Liver (tissue), 3 donors: ENCODE measurements around the gene GNAT1.

Experiments
- CTCF ChIP-seq: fragments of 150-350 bp; IDR thresholded peaks from 2 replicates; pipeline ENCODE4 v1.5.1; 2017; ENCODE audit warnings: improper control_type of control experiment, low read depth, low read length; ENCODE audit not compliant: missing input control
- JUND ChIP-seq, 2 donors: IDR thresholded peaks; 2 replicates each; pipeline ENCODE4 v1.6.1; 2016; ENCODE audit warnings: antibody characterized with exemption in 2 of 2
- MAX ChIP-seq: IDR thresholded peaks from 2 replicates; pipeline ENCODE4 v1.6.1; 2016; ENCODE audit warnings: antibody characterized with exemption
- RAD21 ChIP-seq, 2 donors: IDR thresholded peaks; 2 replicates each; pipeline ENCODE4 v1.6.1; 2016; ENCODE audit warnings: antibody characterized with exemption in 2 of 2, mild to moderate bottlenecking in 2 of 2
- TAF1 ChIP-seq: conservative IDR thresholded peaks from 2 replicates; pipeline ENCODE4 v1.6.1; 2016; ENCODE audit warnings: antibody characterized with exemption, mild to moderate bottlenecking
- TF ChIP-seq, protein P1 (sequence below): IDR thresholded peaks from 2 replicates; pipeline ENCODE4 v1.6.1; 2016; ENCODE audit warnings: antibody characterized with exemption, mild to moderate bottlenecking
- TF ChIP-seq, protein P2 (sequence below): IDR thresholded peaks from 2 replicates; pipeline ENCODE4 v1.6.1; 2016; ENCODE audit warnings: antibody characterized with exemption
- donor health status: healthy.
- donor health status: healthy.

DNA sequence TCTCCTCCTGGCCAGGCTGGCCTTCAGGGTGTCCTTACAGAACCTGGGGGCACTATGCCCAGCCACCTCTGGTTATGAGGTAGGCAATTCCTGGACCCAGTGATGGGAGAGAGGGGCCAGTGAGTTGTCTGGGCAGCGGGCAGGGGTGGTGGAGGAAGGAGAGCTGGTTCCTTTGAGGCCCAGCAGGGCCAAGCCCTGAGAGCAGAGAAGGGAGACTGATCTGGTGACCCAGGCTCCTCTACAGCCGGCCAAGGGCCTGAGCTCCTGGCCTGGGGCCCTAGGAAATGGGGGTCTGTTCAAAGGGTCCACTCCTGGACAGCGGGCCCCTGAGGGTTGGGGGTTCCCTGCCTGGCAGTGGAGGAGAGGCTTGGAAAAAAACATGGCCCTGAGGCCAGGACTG is 21.6 kb downstream of the GNAT1 start:
- TF ChIP-seq CTCF (no peak), RAD21 (IDR thresholded peaks at IDR 0.05) (no peak), JUND (IDR thresholded peaks at IDR 0.05) (no peak), MAX (no peak), TAF1 (no peak)
- TF ChIP-seq, protein P1, sequence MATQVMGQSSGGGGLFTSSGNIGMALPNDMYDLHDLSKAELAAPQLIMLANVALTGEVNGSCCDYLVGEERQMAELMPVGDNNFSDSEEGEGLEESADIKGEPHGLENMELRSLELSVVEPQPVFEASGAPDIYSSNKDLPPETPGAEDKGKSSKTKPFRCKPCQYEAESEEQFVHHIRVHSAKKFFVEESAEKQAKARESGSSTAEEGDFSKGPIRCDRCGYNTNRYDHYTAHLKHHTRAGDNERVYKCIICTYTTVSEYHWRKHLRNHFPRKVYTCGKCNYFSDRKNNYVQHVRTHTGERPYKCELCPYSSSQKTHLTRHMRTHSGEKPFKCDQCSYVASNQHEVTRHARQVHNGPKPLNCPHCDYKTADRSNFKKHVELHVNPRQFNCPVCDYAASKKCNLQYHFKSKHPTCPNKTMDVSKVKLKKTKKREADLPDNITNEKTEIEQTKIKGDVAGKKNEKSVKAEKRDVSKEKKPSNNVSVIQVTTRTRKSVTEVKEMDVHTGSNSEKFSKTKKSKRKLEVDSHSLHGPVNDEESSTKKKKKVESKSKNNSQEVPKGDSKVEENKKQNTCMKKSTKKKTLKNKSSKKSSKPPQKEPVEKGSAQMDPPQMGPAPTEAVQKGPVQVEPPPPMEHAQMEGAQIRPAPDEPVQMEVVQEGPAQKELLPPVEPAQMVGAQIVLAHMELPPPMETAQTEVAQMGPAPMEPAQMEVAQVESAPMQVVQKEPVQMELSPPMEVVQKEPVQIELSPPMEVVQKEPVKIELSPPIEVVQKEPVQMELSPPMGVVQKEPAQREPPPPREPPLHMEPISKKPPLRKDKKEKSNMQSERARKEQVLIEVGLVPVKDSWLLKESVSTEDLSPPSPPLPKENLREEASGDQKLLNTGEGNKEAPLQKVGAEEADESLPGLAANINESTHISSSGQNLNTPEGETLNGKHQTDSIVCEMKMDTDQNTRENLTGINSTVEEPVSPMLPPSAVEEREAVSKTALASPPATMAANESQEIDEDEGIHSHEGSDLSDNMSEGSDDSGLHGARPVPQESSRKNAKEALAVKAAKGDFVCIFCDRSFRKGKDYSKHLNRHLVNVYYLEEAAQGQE: no peak
- TF ChIP-seq, protein P2, sequence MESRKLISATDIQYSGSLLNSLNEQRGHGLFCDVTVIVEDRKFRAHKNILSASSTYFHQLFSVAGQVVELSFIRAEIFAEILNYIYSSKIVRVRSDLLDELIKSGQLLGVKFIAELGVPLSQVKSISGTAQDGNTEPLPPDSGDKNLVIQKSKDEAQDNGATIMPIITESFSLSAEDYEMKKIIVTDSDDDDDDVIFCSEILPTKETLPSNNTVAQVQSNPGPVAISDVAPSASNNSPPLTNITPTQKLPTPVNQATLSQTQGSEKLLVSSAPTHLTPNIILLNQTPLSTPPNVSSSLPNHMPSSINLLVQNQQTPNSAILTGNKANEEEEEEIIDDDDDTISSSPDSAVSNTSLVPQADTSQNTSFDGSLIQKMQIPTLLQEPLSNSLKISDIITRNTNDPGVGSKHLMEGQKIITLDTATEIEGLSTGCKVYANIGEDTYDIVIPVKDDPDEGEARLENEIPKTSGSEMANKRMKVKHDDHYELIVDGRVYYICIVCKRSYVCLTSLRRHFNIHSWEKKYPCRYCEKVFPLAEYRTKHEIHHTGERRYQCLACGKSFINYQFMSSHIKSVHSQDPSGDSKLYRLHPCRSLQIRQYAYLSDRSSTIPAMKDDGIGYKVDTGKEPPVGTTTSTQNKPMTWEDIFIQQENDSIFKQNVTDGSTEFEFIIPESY: no peak
